HG03066 (cell line): ENCODE results near the gene CNTNAP4.

Source experiments
- ATAC-seq: cut with Tn5 transposase; IDR thresholded peaks from one replicate; pipeline ENCODE4 v1.9.1; 2021; ENCODE audit warnings: low read depth; ENCODE audit not compliant: unreplicated experiment

CNTNAP4 gene

GRCh38 chr16:76574651-76575050, 297.4 kb downstream of the CNTNAP4 start:
- ATAC-seq = no peak

GRCh38 chr16:76576526-76576925, 299.3 kb downstream of the CNTNAP4 start:
- ATAC-seq = no peak

GRCh38 chr16:76577003-76577402, 299.8 kb downstream of the CNTNAP4 start:
- peak; percentile 83 for ATAC-seq

GRCh38 chr16:76579277-76579922, 302.2 kb downstream of the CNTNAP4 start:
- ATAC-seq = no peak

GRCh38 chr16:76583466-76583865, 306.3 kb downstream of the CNTNAP4 start:
- ATAC-seq = no peak

GRCh38 chr16:76583945-76584344, 306.7 kb downstream of the CNTNAP4 start:
- ATAC-seq = no peak

- ATAC-seq = no peak
Observed at GRCh38 chr16:76598498-76598897, 321.3 kb downstream of the CNTNAP4 start.

- no peak for ATAC-seq
Observed at GRCh38 chr16:76607317-76607716, 330.1 kb downstream of the CNTNAP4 start.
